ENCODE data around the gene NHERF1.
A peak's percentile ranks its signal among the peaks of the same experiment; 100 is the strongest.

Gene NHERF1

DNA sequence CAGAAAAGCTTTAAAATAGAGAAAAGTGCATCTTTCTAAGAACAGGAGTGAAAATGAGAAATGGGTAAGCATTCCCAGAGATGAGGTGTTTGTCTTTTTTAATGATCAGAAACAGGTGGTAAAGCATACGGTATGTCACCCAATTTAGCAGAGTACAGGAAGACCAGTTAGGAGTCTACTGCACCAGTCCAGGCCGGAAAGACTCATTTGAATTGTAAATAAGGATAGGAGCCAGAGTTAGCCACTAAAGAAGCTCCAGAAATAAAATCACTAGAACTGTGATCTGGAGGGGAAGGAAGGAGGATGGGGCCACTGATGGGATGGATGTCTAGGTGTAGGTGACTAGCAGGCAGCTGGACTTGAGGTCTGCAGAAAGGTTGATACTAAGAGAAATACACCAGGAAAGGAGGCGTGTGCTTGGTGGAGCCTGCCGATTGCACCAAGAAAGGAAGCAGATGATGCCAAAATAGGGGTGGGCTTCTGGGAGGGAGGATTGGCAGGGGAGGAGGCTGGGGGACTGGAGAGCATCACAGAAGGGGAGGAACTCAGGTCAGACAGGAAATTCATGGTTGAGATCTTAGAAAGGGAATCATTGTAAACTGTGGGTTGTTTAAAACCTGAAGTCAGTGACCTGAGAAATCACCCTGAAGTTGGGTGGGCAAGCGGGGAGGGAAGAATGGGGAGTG, 35.8 kb downstream of the NHERF1 start:
- DNase-seq (ENCODE audit: low read depth, low spot score), result no peak

- no peak for DNase-seq (ENCODE audit: low read depth, low spot score)
Observed at GRCh38 chr17:74785096-74785980, 36.9 kb downstream of the NHERF1 start.

GRCh38 chr17:74785981-74786360, 37.5 kb downstream of the NHERF1 start:
- no peak for DNase-seq (ENCODE audit: low read depth, low spot score)

GRCh38 chr17:74786431-74787055, 38.1 kb downstream of the NHERF1 start:
- no peak for DNase-seq (ENCODE audit: low read depth, low spot score)

- DNase-seq (ENCODE audit: low read depth, low spot score), result no peak
Observed at GRCh38 chr17:74790161-74791058, 42.0 kb downstream of the NHERF1 start.

DNA sequence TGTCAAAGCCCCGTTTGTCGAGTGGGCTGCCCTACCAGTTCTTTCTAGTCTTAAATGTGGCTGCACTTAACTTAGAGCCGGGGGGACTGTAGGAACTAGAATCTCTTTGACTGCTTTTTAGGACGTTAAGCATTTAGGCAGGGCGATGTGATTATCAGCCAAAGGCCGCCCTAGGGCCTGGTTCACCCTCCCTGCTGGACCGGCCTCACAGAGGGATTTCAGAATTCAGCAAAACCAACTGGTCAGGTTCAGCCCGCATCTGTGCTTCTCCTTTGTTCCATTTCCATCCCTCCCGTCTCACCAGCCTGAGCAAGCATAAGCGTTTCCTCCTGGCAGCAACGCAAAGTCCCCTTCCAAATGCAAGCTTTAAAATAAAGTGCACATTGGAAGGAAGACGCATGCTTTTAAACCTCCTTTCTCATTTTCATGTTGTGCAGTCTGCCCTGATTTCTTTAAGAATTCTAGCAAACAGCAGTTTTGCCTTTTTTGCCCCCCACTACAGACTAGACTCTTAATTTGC, 44.2 kb downstream of the NHERF1 start:
- DNase-seq (ENCODE audit: low read depth, low spot score), result no peak

DNA sequence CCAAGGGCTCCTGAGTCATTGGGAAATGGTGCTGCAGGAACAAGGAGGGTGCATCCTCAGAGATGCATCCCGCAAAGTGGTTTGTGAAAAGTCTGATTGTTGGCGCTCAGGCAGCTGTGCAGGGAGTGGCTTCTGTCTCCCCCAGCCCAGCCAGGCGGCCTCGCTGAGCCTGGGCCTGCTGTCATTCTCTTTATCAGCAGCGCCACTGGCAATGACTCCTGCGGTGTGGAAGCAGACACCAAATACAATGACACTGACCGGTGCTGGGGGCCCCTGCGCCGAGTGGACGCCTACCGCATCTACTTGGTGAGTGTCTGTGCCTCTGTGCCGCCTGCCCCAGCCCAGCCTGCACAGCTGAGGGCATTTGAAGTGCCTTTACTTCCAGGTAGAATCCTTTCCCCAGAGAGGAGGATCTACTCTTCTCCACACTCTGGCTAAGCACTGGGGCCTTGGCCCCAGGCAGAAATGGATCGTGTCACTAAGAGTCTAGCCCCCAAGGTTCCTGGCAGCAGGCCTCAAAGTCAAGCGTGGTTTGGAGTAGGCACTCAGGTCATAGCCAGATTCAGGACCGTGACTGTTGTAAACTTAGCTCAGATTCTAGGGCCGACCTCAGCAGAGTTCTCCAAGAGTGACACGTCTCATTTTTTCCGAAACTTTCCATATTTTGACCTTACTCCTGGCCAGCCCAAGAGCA, 47.0 kb downstream of the NHERF1 start:
- DNase-seq (ENCODE audit: low read depth, low spot score), result no peak

DNA sequence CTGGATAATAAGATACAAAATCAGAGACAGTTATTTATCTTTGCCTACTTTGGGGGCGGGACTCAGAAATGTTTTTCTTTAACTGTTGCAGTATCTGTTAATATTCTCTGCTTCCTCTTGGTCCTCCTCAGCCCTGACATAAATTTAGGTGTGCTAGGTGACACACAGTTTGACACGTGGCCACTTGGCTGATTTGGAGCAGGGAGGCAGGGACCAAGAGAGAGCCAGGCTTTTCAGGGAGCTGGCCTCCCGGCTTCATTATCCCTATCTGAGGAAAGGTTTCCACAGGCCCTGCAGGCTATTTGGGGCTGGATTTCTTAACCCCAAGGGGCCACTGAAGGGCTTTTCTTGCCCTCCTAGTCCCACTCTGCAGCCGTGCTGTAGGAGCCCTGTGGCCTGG, 47.8 kb downstream of the NHERF1 start:
- DNase-seq (ENCODE audit: low read depth, low spot score), result no peak

DNA sequence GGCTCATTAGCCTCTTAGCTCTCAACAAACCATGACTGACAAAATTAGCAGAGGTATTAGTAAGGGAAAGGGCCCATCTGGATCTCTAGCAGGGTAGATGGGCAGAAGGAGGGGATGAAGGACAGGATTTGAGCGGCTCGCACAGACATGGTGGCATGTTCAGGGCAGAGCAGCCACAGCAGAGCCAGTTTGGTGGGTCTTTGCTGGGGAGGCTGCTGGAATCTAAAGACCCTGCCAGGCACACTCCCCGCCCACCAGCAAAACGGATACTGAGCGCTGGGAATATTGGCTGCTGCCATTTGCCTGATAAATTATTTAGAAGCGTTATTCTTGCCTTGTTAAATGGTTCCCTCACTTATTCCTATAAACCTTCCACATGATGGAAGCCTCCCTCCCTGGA, 48.4 kb downstream of the NHERF1 start:
- no peak for DNase-seq (ENCODE audit: low read depth, low spot score)

GRCh38 chr17:74797824-74798223, 49.4 kb downstream of the NHERF1 start:
- DNase-seq (ENCODE audit: low read depth, low spot score), result no peak

GRCh38 chr17:74798239-74798707, 49.8 kb downstream of the NHERF1 start:
- no peak for DNase-seq (ENCODE audit: low read depth, low spot score)

DNA sequence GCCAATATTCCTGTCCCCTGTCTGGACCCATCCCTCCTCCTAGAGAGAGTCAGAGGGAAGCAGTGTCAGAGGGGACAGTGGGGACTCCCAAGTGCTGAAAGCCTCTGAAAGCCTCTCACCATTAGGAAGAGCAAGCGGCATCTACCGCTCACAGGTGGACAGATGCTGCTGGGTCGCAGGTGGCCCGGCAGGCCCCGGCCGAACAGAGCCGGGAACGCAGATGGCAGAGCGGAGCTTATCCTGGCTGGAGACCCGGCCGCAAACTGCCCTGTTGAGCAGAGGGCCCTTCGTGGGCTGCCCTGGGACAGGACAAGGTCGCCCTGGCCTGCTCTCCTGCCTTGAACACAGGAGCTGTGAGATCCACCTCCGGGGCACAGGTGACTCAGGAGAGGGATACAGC, 50.7 kb downstream of the NHERF1 start:
- DNase-seq (ENCODE audit: low read depth, low spot score), result no peak

- DNase-seq (ENCODE audit: low read depth, low spot score), result peak; percentile 41
Observed at GRCh38 chr17:74800531-74800930, 52.1 kb downstream of the NHERF1 start.

DNA sequence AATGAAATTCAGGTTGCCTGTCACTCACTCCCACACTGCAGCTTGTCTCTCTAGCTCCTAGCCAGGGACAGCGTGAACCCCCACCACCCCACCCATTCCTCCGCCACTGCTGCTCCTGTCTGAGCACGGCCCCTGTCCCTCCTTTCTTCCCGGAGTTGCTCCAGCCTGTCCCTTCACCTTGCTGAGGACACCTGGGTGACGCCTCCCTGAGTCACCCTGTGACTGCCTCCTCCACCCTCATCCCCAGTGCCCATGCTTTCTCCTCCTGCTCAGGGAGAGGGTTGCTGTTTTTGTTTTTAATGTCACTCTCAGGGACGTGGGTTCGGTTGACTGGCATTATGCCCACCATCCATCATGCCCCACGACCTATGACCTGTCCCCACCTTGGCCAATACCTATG, 53.5 kb downstream of the NHERF1 start:
- no peak for DNase-seq (ENCODE audit: low read depth, low spot score)

DNA sequence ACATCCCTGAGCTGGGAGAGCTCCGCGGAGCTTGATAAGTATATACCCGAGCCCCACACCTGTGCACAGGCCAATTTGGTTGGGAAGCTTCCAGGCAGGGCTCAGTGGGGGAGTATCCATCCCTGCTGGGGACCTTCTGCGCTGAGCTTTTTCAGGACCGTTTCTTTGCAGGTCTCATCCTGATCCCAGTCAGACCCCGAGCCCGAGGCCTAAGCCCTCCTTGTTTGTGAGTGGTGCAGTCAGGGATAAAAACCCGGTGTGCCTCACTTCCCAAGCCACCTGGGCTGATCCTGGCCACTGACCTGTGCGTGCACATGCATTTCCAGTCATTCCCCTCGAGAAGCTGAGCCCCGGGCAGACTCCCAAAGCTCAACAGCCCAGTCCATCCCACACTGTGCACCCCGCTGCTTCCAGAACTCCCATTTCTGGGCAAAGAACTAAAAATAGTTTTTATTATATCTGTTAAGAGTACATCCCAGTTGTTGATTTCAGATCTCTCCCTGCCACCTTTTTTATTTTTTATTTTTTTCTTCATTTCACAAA, 55.0 kb downstream of the NHERF1 start:
- no peak for DNase-seq (ENCODE audit: low read depth, low spot score)

GRCh38 chr17:74803971-74804370, 55.5 kb downstream of the NHERF1 start:
- no peak for DNase-seq (ENCODE audit: low read depth, low spot score)

DNA sequence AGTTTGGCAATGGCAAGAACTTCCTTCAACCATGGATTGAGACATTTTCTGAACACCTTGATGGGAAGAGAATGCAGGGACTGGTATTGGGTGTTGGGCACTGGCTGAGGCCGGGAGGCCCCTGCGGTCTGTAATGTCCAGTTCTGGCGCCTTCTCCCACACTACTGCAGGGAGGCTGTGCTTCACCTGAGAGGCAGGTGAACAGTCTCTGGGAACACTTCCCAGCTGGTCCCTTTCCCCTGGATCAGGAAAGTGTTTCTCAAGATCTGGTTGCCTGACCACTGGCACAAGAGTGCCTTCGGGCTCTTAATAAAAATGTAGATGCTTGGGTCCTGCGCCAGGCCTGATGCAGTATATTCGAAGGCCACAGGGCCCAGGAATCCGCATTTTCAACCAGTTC, 56.3 kb downstream of the NHERF1 start:
- DNase-seq (ENCODE audit: low read depth, low spot score), result no peak

GRCh38 chr17:74805591-74805991, 57.2 kb downstream of the NHERF1 start:
- DNase-seq (ENCODE audit: low read depth, low spot score), result no peak

DNA sequence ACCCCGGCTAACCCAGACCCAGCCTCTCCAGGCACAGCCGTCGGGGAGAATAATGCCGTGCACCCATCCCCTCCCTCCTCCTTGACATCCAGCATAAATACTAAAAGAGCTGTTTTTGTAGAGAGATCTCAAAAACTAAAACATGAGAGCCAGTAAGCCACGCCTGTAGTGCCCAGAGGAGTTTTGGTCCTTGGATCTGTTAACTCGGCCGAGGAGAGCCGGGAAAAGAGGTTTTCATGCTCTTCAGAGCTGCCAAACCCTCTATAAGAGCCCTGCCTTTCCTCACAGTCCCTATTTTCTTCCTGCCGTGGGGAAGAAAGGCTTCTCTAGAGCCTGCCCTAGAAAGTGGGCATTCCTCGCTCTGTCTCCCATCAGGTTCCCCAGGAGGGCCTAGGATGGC, 57.9 kb downstream of the NHERF1 start:
- DNase-seq (ENCODE audit: low read depth, low spot score), result no peak

- DNase-seq (ENCODE audit: low read depth, low spot score), result no peak
Observed at GRCh38 chr17:74807441-74807840, 59.0 kb downstream of the NHERF1 start.
